Fibroblast of skin of abdomen (primary cell): ENCODE results near the gene FBXO15.

Experiments
- DNase-seq: peaks from one replicate; pipeline ENCODE4 v3.0.0-alpha.2; 2013

Gene FBXO15

GRCh38 chr18:74113711-74114110 is 33.9 kb downstream of the FBXO15 start:
- DNase-seq = no peak

GRCh38 chr18:74110976-74111375 is 36.7 kb downstream of the FBXO15 start:
- no peak for DNase-seq

GRCh38 chr18:74110149-74110548 is 37.5 kb downstream of the FBXO15 start:
- no peak for DNase-seq

GRCh38 chr18:74108460-74108859 is 39.2 kb downstream of the FBXO15 start:
- DNase-seq = no peak

GRCh38 chr18:74097803-74098202 is 49.8 kb downstream of the FBXO15 start:
- no peak for DNase-seq

GRCh38 chr18:74092922-74093321 is 54.7 kb downstream of the FBXO15 start:
- no peak for DNase-seq

GRCh38 chr18:74084184-74084855 is 63.3 kb downstream of the FBXO15 start:
- DNase-seq = no peak

GRCh38 chr18:74083557-74083952 is 64.1 kb downstream of the FBXO15 start:
- no peak for DNase-seq

- no peak for DNase-seq
Measured at GRCh38 chr18:74082742-74083556, 64.7 kb downstream of the FBXO15 start.

GRCh38 chr18:74081966-74082741 is 65.5 kb downstream of the FBXO15 start:
- DNase-seq = peak; percentile 33

- no peak for DNase-seq
Measured at GRCh38 chr18:74078257-74078656, 69.4 kb downstream of the FBXO15 start.

- DNase-seq = no peak
Measured at GRCh38 chr18:74074668-74075564, 72.7 kb downstream of the FBXO15 start.

- DNase-seq = no peak
Measured at GRCh38 chr18:74073957-74074667, 73.5 kb downstream of the FBXO15 start.

- DNase-seq = no peak
Measured at GRCh38 chr18:74069178-74070050, 78.2 kb downstream of the FBXO15 start.

GRCh38 chr18:74068296-74068695 is 79.3 kb downstream of the FBXO15 start:
- DNase-seq = no peak

GRCh38 chr18:74066018-74066417 is 81.6 kb downstream of the FBXO15 start:
- no peak for DNase-seq

GRCh38 chr18:74065366-74065765 is 82.3 kb downstream of the FBXO15 start:
- DNase-seq = no peak

GRCh38 chr18:74064510-74064909 is 83.1 kb downstream of the FBXO15 start:
- DNase-seq = no peak

GRCh38 chr18:74063557-74063956 is 84.1 kb downstream of the FBXO15 start:
- DNase-seq = no peak

GRCh38 chr18:74063023-74063422 is 84.6 kb downstream of the FBXO15 start:
- DNase-seq = no peak

GRCh38 chr18:74062037-74062436 is 85.6 kb downstream of the FBXO15 start:
- no peak for DNase-seq
